Loucy (cell line): ENCODE measurements around the gene OR52B6.

Experiments used
- CTCF ChIP-seq: fragments of 200-600 bp; sonication (generic); conservative IDR thresholded peaks from 2 replicates; pipeline ENCODE4 v1.5.1; 2014; ENCODE audit warnings: mild to moderate bottlenecking, antibody characterized with exemption, low read length
- EZH2phosphoT487 ChIP-seq: fragments of 200-600 bp; IDR thresholded peaks from 2 replicates; pipeline ENCODE4 v1.6.1; 2018; ENCODE audit warnings: antibody characterized with exemption, mild to moderate bottlenecking, moderate library complexity, borderline replicate concordance

- no peak for TF ChIP-seq CTCF
- no peak for TF ChIP-seq EZH2phosphoT487
Measured at GRCh38 chr11:5622802-5623201, 42.1 kb downstream of the OR52B6 start.
